ENCODE measurements around the gene CRY1. TPM values are rescaled to one million over a fixed set of nuclear protein-coding genes. Genes with fewer than 3 reads are reported as not detected.

CRY1 gene
- total RNA-seq, 2 experiments from 2014 or later: 70.7 to 77.4 TPM

GRCh38 chr12:107042801-107043200 is 50.5 kb downstream of the CRY1 start:
- H3K9me3 Mint-ChIP-seq: peaks cover 16% of the 10 kb centered on the region
- no peaks in the 10 kb centered on the region for H3K27me3 Mint-ChIP-seq
- H3K36me3 ChIP-seq (ENCODE audit: insufficient read depth, low read length): no peaks in the 10 kb centered on the region
- H3K36me3 Mint-ChIP-seq (ENCODE audit: low read depth): peaks cover 67% of the 10 kb centered on the region
- no peaks in the 10 kb centered on the region for H3K4me1 ChIP-seq (ENCODE audit: insufficient read depth, low read length)
- no peak overlapping the region for H3K4me3 Mint-ChIP-seq
- DNase-seq (no peak), ATAC-seq (ENCODE audit: poor library complexity) (no peak)
- ChIA-PET POLR2A (no interaction called here), CTCF (interaction anchor here (1.3 kb wide), 1 partner anchor 62 kb away, joined by 3 read pairs; no protein-coding TSS in a partner anchor)
- peaks cover 9 to 11% of the 10 kb centered on the region in 2 experiments for H3K9me3 ChIP-seq (ENCODE audit: control insufficient read depth in 1 of 2, insufficient read depth in 1 of 2, low read length in 2 of 2)
- H3K4me3 ChIP-seq (ENCODE audit: low read length): no peak overlapping the region
- H3K27me3 ChIP-seq (ENCODE audit: control insufficient read depth in 1 of 2, insufficient read depth in 2 of 2, low read length in 2 of 2): no peaks in the 10 kb centered on the region
- peaks cover 28% of the 10 kb centered on the region for H3K4me1 Mint-ChIP-seq (ENCODE audit: low read depth)
- H3K27ac ChIP-seq (ENCODE audit: low read depth in 1 of 2, low read length in 2 of 2): no peak overlapping the region
- intact Hi-C loops (cut with DNase I, micrococcal nuclease): no loop called here
- no peak overlapping the region for H3K27ac Mint-ChIP-seq
- TF ChIP-seq CTCF (IDR thresholded peaks at IDR 0.05): no peak

- CTCF ChIA-PET: no interaction called here
- DNase-seq: no peak
- intact Hi-C loops (cut with DNase I, micrococcal nuclease): no loop called here
- POLR2A ChIA-PET: no interaction called here
- peaks cover 30% of the 10 kb centered on the region for H3K36me3 Mint-ChIP-seq (ENCODE audit: low read depth)
- Histone ChIP-seq H3K4me1 (ENCODE audit: insufficient read depth, low read length) (peaks cover 2% of the 10 kb centered on the region), H3K36me3 (ENCODE audit: insufficient read depth, low read length) (no peaks in the 10 kb centered on the region), H3K4me3 (ENCODE audit: low read length) (no peak overlapping the region), H3K27me3 (ENCODE audit: control insufficient read depth in 1 of 2, insufficient read depth in 2 of 2, low read length in 2 of 2) (no peaks in the 10 kb centered on the region), H3K27ac (ENCODE audit: low read depth in 1 of 2, low read length in 2 of 2) (no peak overlapping the region), H3K9me3 (ENCODE audit: control insufficient read depth in 1 of 2, insufficient read depth in 1 of 2, low read length in 2 of 2) (no peaks in the 10 kb centered on the region)
- no peak overlapping the region for H3K4me3 Mint-ChIP-seq
- peaks cover 29% of the 10 kb centered on the region for H3K4me1 Mint-ChIP-seq (ENCODE audit: low read depth)
- H3K27me3 Mint-ChIP-seq: no peaks in the 10 kb centered on the region
- TF ChIP-seq CTCF (IDR thresholded peaks at IDR 0.05): no peak
- H3K9me3 Mint-ChIP-seq: peaks cover 2% of the 10 kb centered on the region
- H3K27ac Mint-ChIP-seq: no peak overlapping the region
- ATAC-seq (ENCODE audit: poor library complexity): no peak
Measured at GRCh38 chr12:107035733-107036132, 57.6 kb downstream of the CRY1 start.

- DNase-seq: no peak
- Mint-ChIP-seq H3K4me1 (ENCODE audit: low read depth) (peaks cover 40% of the 10 kb centered on the region), H3K36me3 (ENCODE audit: low read depth) (peaks cover 26% of the 10 kb centered on the region), H3K9me3 (no peaks in the 10 kb centered on the region), H3K27ac (no peak overlapping the region), H3K27me3 (no peaks in the 10 kb centered on the region), H3K4me3 (no peak overlapping the region)
- peaks cover 7% of the 10 kb centered on the region for H3K4me1 ChIP-seq (ENCODE audit: insufficient read depth, low read length)
- no peak overlapping the region for H3K4me3 ChIP-seq (ENCODE audit: low read length)
- H3K27me3 ChIP-seq (ENCODE audit: control insufficient read depth in 1 of 2, insufficient read depth in 2 of 2, low read length in 2 of 2): no peaks in the 10 kb centered on the region
- CTCF ChIA-PET: no interaction called here
- intact Hi-C loops (cut with DNase I, micrococcal nuclease): no loop called here
- H3K36me3 ChIP-seq (ENCODE audit: insufficient read depth, low read length): no peaks in the 10 kb centered on the region
- POLR2A ChIA-PET: no interaction called here
- ATAC-seq (ENCODE audit: poor library complexity): no peak
- H3K9me3 ChIP-seq (ENCODE audit: control insufficient read depth in 1 of 2, insufficient read depth in 1 of 2, low read length in 2 of 2): no peaks in the 10 kb centered on the region
- no peak for TF ChIP-seq CTCF (IDR thresholded peaks at IDR 0.05)
- no peak overlapping the region for H3K27ac ChIP-seq (ENCODE audit: low read depth in 1 of 2, low read length in 2 of 2)
Measured at GRCh38 chr12:107033758-107034739, 59.3 kb downstream of the CRY1 start.

Measured in CD4-positive, alpha-beta T cell (primary cell).